ENCODE data around the gene HIGD1C. TPM values are rescaled to one million over a fixed set of nuclear protein-coding genes. Genes with fewer than 3 reads are reported as not detected.
"Not testable (repeated sequence)": the region's sequence is repeated elsewhere in the genome, so short reads cannot be mapped to it uniquely, and the experiment has no call there.

The HIGD1C gene
- total RNA-seq = not detected
- not detected for polyA plus RNA-seq
- long read RNA-seq, donor 1, partial matches to known transcripts = 5 of 5 reads
- long read RNA-seq, donor 1, other reads (novel, unspliced or antisense) = 0 of 5 reads
- long read RNA-seq, donor 2 = 0 reads

DNA sequence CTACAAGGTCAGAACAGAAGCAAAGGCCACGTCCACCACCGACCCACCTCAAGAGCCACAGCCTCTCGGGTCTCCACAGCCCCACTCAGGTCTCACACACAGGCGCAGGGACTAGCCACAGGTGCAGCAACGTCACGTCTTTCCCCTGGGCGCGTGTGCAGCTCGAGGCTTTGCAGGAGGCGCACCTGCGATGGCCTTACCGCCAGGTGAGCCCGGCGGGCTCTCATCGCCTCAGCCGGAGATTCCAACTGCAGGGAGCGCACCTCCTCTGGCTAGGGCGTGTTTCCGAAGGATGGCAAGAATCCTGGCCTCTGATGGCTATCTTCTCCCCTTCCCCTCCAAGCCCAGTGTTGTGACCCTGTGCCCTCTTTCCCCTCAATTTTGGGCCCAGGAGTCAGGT is at the start of gene HIGD1C:
HIGD1C (plus strand) TSS at position 35 of the 400 bp plus-strand sequence. CDS start 1,455 bp downstream, outside the sequence.
- no peak within 1 kb of the TSS for H3K4me3 ChIP-seq
- no peaks in the 10 kb centered on the region for H3K4me1 ChIP-seq
- 91 to 94% (median 94%) methylated on average over 6 to 19 of the region's 19 CpGs for WGBS, 5 donors
- no peak for DNase-seq
- no peaks in the 10 kb centered on the region for H3K9me3 ChIP-seq
- no peak for TF ChIP-seq POLR2AphosphoS5 (IDR thresholded peaks at IDR 0.05)
- TF ChIP-seq, protein P1, sequence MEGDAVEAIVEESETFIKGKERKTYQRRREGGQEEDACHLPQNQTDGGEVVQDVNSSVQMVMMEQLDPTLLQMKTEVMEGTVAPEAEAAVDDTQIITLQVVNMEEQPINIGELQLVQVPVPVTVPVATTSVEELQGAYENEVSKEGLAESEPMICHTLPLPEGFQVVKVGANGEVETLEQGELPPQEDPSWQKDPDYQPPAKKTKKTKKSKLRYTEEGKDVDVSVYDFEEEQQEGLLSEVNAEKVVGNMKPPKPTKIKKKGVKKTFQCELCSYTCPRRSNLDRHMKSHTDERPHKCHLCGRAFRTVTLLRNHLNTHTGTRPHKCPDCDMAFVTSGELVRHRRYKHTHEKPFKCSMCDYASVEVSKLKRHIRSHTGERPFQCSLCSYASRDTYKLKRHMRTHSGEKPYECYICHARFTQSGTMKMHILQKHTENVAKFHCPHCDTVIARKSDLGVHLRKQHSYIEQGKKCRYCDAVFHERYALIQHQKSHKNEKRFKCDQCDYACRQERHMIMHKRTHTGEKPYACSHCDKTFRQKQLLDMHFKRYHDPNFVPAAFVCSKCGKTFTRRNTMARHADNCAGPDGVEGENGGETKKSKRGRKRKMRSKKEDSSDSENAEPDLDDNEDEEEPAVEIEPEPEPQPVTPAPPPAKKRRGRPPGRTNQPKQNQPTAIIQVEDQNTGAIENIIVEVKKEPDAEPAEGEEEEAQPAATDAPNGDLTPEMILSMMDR (IDR thresholded peaks at IDR 0.05 in 8 of 11, conservative IDR thresholded peaks at IDR 0.05 in 3 of 11) = no peak
- no peaks in the 10 kb centered on the region for H3K27me3 ChIP-seq (replicated peaks in 1 of 7)
- H3K36me3 ChIP-seq = no peaks in the 10 kb centered on the region
- intact Hi-C loops (cut with DNase I; ENCODE audit: low total_unique reads) = no loop called here
- peak within 1 kb of the TSS in 1 of 8 donors; percentile 23 for H3K27ac ChIP-seq

DNA sequence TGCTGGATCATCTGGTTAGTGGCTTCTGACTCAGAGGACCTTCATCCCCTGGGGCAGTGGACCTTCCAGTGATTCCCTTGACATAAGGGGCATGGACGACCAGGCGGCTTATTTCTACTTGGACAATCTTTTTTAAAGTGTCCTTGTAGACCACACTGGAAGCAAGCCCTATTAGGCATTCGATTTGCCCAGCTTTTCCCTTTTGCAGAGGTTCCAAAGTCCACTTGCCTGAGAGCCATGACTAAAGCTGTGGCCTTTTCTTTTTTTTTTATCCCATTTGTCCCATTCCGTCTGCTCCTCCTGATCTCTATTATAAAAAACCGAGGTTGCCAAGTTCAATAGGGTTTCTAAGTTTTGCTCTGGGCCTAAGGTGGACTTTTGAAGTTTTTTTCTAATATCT is 43.9 kb upstream of the HIGD1C start:
- H3K4me3 ChIP-seq; H3K36me3 ChIP-seq; H3K4me1 ChIP-seq; intact Hi-C loops (cut with DNase I; ENCODE audit: low total_unique reads); H3K27ac ChIP-seq; DNase-seq; H3K27me3 ChIP-seq (replicated peaks in 1 of 7): not testable (repeated sequence)
- peaks cover 0 to 27% (median 23%) of the 10 kb centered on the region in 8 donors for H3K9me3 ChIP-seq
- 85 to 94% (median 89%) methylated on average over 5 of the region's 5 CpGs for WGBS, 5 donors

DNA sequence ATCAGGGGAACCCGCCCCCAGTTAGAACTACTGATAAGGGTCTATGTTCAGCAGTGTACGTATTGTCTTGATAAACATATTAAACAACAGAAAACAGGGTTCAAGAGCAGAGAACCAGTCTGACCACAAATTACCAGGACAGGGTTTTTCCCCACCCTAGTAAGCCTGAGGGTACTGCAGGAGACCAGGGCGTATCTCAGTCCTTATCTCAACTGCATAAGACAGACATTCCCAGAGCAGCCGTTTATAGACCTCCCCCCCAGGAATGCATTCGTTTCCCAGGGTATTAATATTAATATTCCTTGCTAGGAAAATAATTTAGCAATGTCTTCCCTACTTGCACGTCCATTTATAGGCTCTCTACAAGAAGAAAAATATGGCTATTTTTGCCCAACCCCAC is 40.0 kb upstream of the HIGD1C start:
- DNase-seq, H3K4me3 ChIP-seq: not testable (repeated sequence)
- 88 to 94% (median 90%) methylated on average over 6 of the region's 6 CpGs for WGBS, 5 donors

DNA sequence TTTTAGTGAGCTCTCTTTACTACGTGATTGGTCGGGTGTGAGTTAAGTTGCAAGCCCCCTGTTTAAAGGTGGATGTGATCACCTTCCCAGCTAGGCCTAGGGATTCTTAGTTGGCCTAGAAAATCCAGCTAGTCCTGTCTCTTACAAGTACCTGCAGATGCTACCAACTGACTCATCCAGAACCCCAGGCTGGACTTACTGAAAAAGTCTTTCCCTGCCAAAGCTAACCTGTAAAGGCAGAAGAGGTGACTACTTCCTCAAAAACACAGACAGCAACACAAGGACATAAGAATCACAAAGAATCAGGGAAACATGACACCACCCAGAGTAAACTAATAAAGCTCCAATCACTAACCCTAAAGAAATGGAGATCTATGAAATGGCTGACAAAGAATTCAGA is 39.1 kb upstream of the HIGD1C start:
- no peak for TF ChIP-seq POLR2A (IDR thresholded peaks at IDR 0.05)
- TF ChIP-seq, protein P1 (IDR thresholded peaks at IDR 0.05 in 8 of 11, conservative IDR thresholded peaks at IDR 0.05 in 3 of 11) = no peak
- intact Hi-C loops (cut with DNase I; ENCODE audit: low total_unique reads) = no loop called here

More for the DNA sequence above, 40.0 kb upstream of the HIGD1C start:
- intact Hi-C loops (cut with DNase I; ENCODE audit: low total_unique reads); H3K4me1 ChIP-seq; H3K36me3 ChIP-seq; H3K27ac ChIP-seq; H3K27me3 ChIP-seq (replicated peaks in 1 of 7): not testable (repeated sequence)
- H3K9me3 ChIP-seq = peaks cover 0 to 66% (median 57%) of the 10 kb centered on the region in 8 donors

DNA sequence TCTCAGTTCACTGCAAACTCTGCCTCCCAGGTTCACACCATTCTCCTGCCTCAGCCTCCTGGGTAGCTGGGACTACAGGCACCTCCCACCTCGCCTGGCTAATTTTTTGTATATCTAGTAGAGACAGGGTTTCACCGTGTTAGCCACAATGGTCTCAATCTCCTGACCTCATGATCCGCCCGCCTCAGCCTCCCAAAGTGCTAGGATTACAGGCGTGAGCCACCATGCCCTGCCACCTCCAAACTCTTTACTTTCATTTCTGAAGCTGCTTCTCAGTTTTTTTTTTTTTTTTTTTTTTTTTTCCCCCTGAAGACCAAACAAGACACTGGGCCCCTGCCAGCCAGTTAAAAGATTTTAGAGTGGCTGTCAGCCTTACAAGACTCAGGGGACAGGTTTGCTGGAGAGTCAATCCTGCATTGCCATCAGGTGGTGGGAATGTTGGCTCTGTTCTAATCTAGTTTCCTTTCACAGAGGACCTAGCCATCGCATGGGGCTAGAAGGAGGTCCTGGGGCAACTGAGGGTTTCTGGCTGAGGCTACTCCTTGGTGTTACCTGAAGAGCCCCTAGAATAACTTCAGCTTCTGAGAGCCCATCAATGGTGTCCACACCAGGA is 37.4 kb upstream of the HIGD1C start:
- peaks cover 0 to 76% (median 60%) of the 10 kb centered on the region in 8 donors for H3K9me3 ChIP-seq
- no peak overlapping the region for H3K4me3 ChIP-seq
- H3K36me3 ChIP-seq = no peaks in the 10 kb centered on the region
- TF ChIP-seq, protein P1 (IDR thresholded peaks at IDR 0.05 in 8 of 11, conservative IDR thresholded peaks at IDR 0.05 in 3 of 11) = no peak
- TF ChIP-seq POLR2A (IDR thresholded peaks at IDR 0.05) (no peak), POLR2AphosphoS5 (IDR thresholded peaks at IDR 0.05) (no peak)
- 81 to 84% (median 83%) methylated on average over 6 of the region's 6 CpGs for WGBS, 5 donors
- H3K27me3 ChIP-seq (replicated peaks in 1 of 7) = no peaks in the 10 kb centered on the region
- intact Hi-C loops (cut with DNase I; ENCODE audit: low total_unique reads) = no loop called here
- no peaks in the 10 kb centered on the region for H3K4me1 ChIP-seq
- no peak for DNase-seq
- no peak overlapping the region for H3K27ac ChIP-seq

More for the DNA sequence above, 39.1 kb upstream of the HIGD1C start:
- Histone ChIP-seq H3K4me1 (no peaks in the 10 kb centered on the region), H3K27me3 (replicated peaks in 1 of 7) (no peaks in the 10 kb centered on the region), H3K36me3 (no peaks in the 10 kb centered on the region), H3K9me3 (peaks cover 0 to 75% (median 60%) of the 10 kb centered on the region in 8 donors), H3K4me3 (no peak overlapping the region), H3K27ac (no peak overlapping the region)
- WGBS, 5 donors = 88 to 100% (median 97%) methylated on average over 2 of the region's 2 CpGs
- no peak for DNase-seq
